Mesothelial cell of epicardium (in vitro differentiated cells): ENCODE data around the gene CD300LG. TPM values are rescaled to one million over a fixed set of nuclear protein-coding genes. Genes with fewer than 3 reads are reported as not detected.
A peak's percentile ranks its signal among the peaks of the same experiment; 100 is the strongest.

Experiments
- DNase-seq, 2 experiments: peaks; one replicate each; pipeline ENCODE4 v3.0.0; 2021; ENCODE audit warnings: low spot score in 2 of 2; ENCODE audit not compliant: unreplicated experiment in 2 of 2
- H3K27ac Mint-ChIP-seq: 2 replicates; pipeline ENCODE4 v1.8.0; 2021; ENCODE audit warnings: mixed read lengths
- H3K27me3 Mint-ChIP-seq: 2 replicates; pipeline ENCODE4 v1.8.0; 2021; ENCODE audit warnings: low read depth, mixed read lengths
- H3K36me3 Mint-ChIP-seq: 2 replicates; pipeline ENCODE4 v1.8.0; 2021; ENCODE audit warnings: mixed read lengths
- H3K4me1 Mint-ChIP-seq: 2 replicates; pipeline ENCODE4 v1.8.0; 2021; ENCODE audit warnings: mixed read lengths
- H3K4me3 Mint-ChIP-seq: 2 replicates; pipeline ENCODE4 v1.8.0; 2021; ENCODE audit warnings: mild to moderate bottlenecking, moderate library complexity, mixed read lengths
- H3K9me3 Mint-ChIP-seq: 2 replicates; pipeline ENCODE4 v1.8.0; 2021; ENCODE audit warnings: mixed read lengths
- CTCF ChIP-seq: fragments of 200-600 bp; sonication (generic); IDR thresholded peaks from one replicate; pipeline ENCODE4 v1.5.0; 2021; ENCODE audit warnings: antibody characterized with exemption; ENCODE audit not compliant: unreplicated experiment
- total RNA-seq: library from RNA; stranded (reverse); gene quantifications from 3 replicates; pipeline ENCODE4 v1.2.1, GENCODE V29; 2021

The CD300LG gene
- total RNA-seq, 1 donor from 2014 or later: not detected

GRCh38 chr17:43831633-43832032 lies 15.3 kb upstream of the CD300LG start:
- TF ChIP-seq CTCF: no peak
- peak overlapping the region; percentile 77 for H3K4me3 Mint-ChIP-seq
- H3K27me3 Mint-ChIP-seq: peaks cover 7% of the 10 kb centered on the region
- no peak overlapping the region for H3K27ac Mint-ChIP-seq
- H3K4me1 Mint-ChIP-seq: peaks cover 19% of the 10 kb centered on the region
- peaks cover 23% of the 10 kb centered on the region for H3K36me3 Mint-ChIP-seq
- peaks cover 6% of the 10 kb centered on the region for H3K9me3 Mint-ChIP-seq
- no peak for DNase-seq

- TF ChIP-seq CTCF: no peak
- Mint-ChIP-seq H3K27me3 (peaks cover 8% of the 10 kb centered on the region), H3K4me1 (peaks cover 19% of the 10 kb centered on the region), H3K4me3 (peak overlapping the region; percentile 77), H3K27ac (no peak overlapping the region), H3K9me3 (peaks cover 6% of the 10 kb centered on the region), H3K36me3 (peaks cover 22% of the 10 kb centered on the region)
- no peak for DNase-seq
Observed at GRCh38 chr17:43832168-43832975, 14.6 kb upstream of the CD300LG start.

- DNase-seq: peak; percentile 66 to 70
- TF ChIP-seq CTCF: no peak
- H3K4me1 Mint-ChIP-seq: peaks cover 19% of the 10 kb centered on the region
Observed at GRCh38 chr17:43832976-43833829, 13.8 kb upstream of the CD300LG start, which contains the start of gene MPP3. MPP3 (minus strand) TSS chr17:43833146; CDS start chr17:43831906, 1,240 bp downstream.

DNA sequence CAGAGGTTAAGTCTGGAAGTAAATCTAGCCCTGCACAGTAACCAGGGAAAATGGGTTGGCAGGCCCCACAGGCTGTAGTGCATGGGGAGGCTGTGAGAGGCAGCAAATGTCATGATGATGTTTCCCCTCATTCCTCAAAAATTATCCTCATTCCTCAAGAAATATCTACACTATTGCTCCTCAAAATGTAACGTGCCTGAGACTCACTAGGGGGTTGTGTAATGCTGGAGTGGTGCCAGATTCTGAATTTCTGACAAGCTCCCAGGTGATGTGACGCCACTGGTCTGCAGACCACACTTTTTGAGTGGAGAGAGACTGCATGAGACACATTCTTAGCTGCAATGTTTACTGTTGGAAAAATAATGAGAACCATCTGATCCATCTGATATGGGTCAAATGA lies 12.9 kb upstream of the CD300LG start:
- TF ChIP-seq CTCF: no peak
- Mint-ChIP-seq H3K27ac (no peak overlapping the region), H3K9me3 (peaks cover 6% of the 10 kb centered on the region), H3K27me3 (peaks cover 12% of the 10 kb centered on the region), H3K36me3 (peaks cover 9% of the 10 kb centered on the region), H3K4me3 (peak overlapping the region; percentile 82), H3K4me1 (peaks cover 19% of the 10 kb centered on the region)
- no peak for DNase-seq

More at GRCh38 chr17:43832976-43833829, 13.8 kb upstream of the CD300LG start, which contains the start of gene MPP3:
- H3K27ac Mint-ChIP-seq: peak within 1 kb of the TSS; percentile 97
- H3K36me3 Mint-ChIP-seq: peaks cover 15% of the 10 kb centered on the region
- H3K9me3 Mint-ChIP-seq: peaks cover 6% of the 10 kb centered on the region
- peak within 1 kb of the TSS; percentile 82 for H3K4me3 Mint-ChIP-seq
- peaks cover 12% of the 10 kb centered on the region for H3K27me3 Mint-ChIP-seq

DNA sequence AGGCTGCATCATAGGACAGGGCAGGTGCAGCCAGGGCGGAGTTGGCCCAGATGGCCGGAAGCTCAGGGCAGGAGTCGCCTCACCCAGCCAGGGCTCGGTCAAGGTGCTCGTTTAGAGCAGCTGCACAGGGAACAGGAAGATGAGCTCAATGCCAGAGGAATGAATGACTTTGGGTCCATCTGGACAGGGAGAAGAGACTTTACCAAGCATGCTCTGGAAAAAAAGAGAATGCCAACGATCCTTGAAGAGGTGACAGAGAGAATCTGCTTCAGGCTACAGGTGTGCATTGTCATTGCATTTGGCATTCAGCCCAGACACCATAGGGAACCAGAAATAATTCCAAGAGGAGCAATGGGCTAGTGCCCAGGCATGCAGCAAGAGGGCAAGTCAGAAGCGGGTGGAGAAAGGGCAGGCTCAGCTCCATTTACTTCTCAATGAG lies 7.3 kb upstream of the CD300LG start:
- Mint-ChIP-seq H3K27me3 (peaks cover 6% of the 10 kb centered on the region), H3K36me3 (no peaks in the 10 kb centered on the region), H3K9me3 (no peaks in the 10 kb centered on the region), H3K4me3 (no peak overlapping the region), H3K4me1 (peaks cover 28% of the 10 kb centered on the region), H3K27ac (no peak overlapping the region)
- DNase-seq: no peak
- TF ChIP-seq CTCF: no peak
